Neuronal stem cell (in vitro differentiated cells): ENCODE measurements around the gene YWHAQ.

Experiments used
- DNase-seq: peaks from one replicate; pipeline ENCODE4 v3.0.0-alpha.2; 2013; ENCODE audit warnings: low spot score
- H2AFZ ChIP-seq: one replicate; pipeline ENCODE4 v1.6.1; 2013; ENCODE audit warnings: mild to moderate bottlenecking, low read length, inconsistent platforms
- H2AK5ac ChIP-seq: 2 replicates; pipeline ENCODE4 v1.6.1; 2013; ENCODE audit warnings: low read depth, mild to moderate bottlenecking, inconsistent platforms, low read length, moderate library complexity, mixed read lengths
- H2BK120ac ChIP-seq: 2 replicates; pipeline ENCODE4 v1.6.1; 2013; ENCODE audit warnings: low read depth, mild to moderate bottlenecking, inconsistent platforms, low read length, moderate library complexity, mixed read lengths
- H2BK12ac ChIP-seq: one replicate; pipeline ENCODE4 v1.6.1; 2013; ENCODE audit warnings: low read length, inconsistent platforms
- H2BK15ac ChIP-seq: 2 replicates; pipeline ENCODE4 v1.6.1; 2013; ENCODE audit warnings: mild to moderate bottlenecking, low read length, inconsistent platforms, mixed read lengths
- H2BK5ac ChIP-seq: one replicate; pipeline ENCODE4 v1.6.1; 2013; ENCODE audit warnings: inconsistent platforms, mild to moderate bottlenecking, low read length, moderate library complexity
- H3K14ac ChIP-seq: one replicate; pipeline ENCODE4 v1.6.1; 2013; ENCODE audit warnings: low read length, inconsistent platforms
- H3K18ac ChIP-seq: 2 replicates; pipeline ENCODE4 v1.6.1; 2013; ENCODE audit warnings: low read length, inconsistent platforms
- H3K23ac ChIP-seq: 2 replicates; pipeline ENCODE4 v1.6.1; 2013; ENCODE audit warnings: low read depth, mild to moderate bottlenecking, mixed read lengths, low read length, inconsistent platforms; ENCODE audit not compliant: poor library complexity
- H3K27ac ChIP-seq: replicated peaks from 3 replicates; pipeline ENCODE4 v1.5.1; 2013; ENCODE audit warnings: low read length, inconsistent platforms
- H3K27me3 ChIP-seq, 3 experiments: 2 replicates each; pipeline ENCODE4 v1.6.1; 2013; ENCODE audit warnings: low read length in 3 of 3, mild to moderate bottlenecking in 2 of 3, inconsistent platforms in 1 of 3, low read depth in 1 of 3, mixed read lengths in 1 of 3, moderate library complexity in 1 of 3; ENCODE audit not compliant: control insufficient read depth in 3 of 3, insufficient read depth in 3 of 3
- H3K36me3 ChIP-seq, 2 donors: replicated peaks in 1 of 2; 2 replicates each; pipeline ENCODE4 v1.6.1; 2013; ENCODE audit warnings: low read length in 2 of 2; ENCODE audit not compliant: control insufficient read depth in 2 of 2, insufficient read depth in 2 of 2
- H3K4ac ChIP-seq: 2 replicates; pipeline ENCODE4 v1.6.1; 2013; ENCODE audit warnings: inconsistent platforms, mild to moderate bottlenecking, low read length, moderate library complexity
- H3K4me1 ChIP-seq, 2 donors: 1 replicate in 1 of 2; 2 replicates in 1 of 2; pipeline ENCODE4 v1.6.1; 2013; ENCODE audit warnings: low read length in 2 of 2, low read depth in 1 of 2; ENCODE audit not compliant: control insufficient read depth in 2 of 2, insufficient read depth in 1 of 2
- H3K4me2 ChIP-seq: one replicate; pipeline ENCODE4 v1.6.1; 2013; ENCODE audit warnings: mild to moderate bottlenecking, low read length, inconsistent platforms; ENCODE audit not compliant: insufficient read depth, poor library complexity, severe bottlenecking
- H3K4me3 ChIP-seq, 2 donors: 2 replicates each; pipeline ENCODE4 v1.5.1; 2013; ENCODE audit warnings: low read length in 2 of 2, mild to moderate bottlenecking in 2 of 2, inconsistent platforms in 1 of 2, moderate library complexity in 1 of 2
- H3K79me1 ChIP-seq: one replicate; pipeline ENCODE4 v1.6.1; 2013; ENCODE audit warnings: low read depth, mild to moderate bottlenecking, inconsistent platforms, low read length, moderate library complexity
- H3K9ac ChIP-seq: one replicate; pipeline ENCODE4 v1.6.1; 2013; ENCODE audit warnings: mild to moderate bottlenecking, low read depth, low read length, inconsistent platforms; ENCODE audit not compliant: poor library complexity
- H3K9me3 ChIP-seq, 2 donors: replicated peaks in 1 of 2; 2 replicates each; pipeline versions ENCODE3 to v1.6.1; 2013; ENCODE audit warnings: low read length in 2 of 2, mild to moderate bottlenecking in 2 of 2, inconsistent platforms in 1 of 2, low read depth in 1 of 2, mixed read lengths in 1 of 2, moderate library complexity in 1 of 2; ENCODE audit not compliant: control insufficient read depth in 2 of 2, insufficient read depth in 1 of 2
- H4K8ac ChIP-seq: one replicate; pipeline ENCODE4 v1.6.1; 2013; ENCODE audit warnings: low read depth, mild to moderate bottlenecking, inconsistent platforms, low read length, moderate library complexity
- H4K91ac ChIP-seq: one replicate; pipeline ENCODE4 v1.6.1; 2013; ENCODE audit warnings: low read length, low read depth, mild to moderate bottlenecking, inconsistent platforms; ENCODE audit not compliant: poor library complexity
- WGBS, 2 donors: extraction: QIAGEN DNeasy Blood & Tissue Kit; methylation state at CpG; one replicate each; pipeline ENCODE4 v1.1.7; 2013; ENCODE audit warnings: missing lambda C conversion rate in 2 of 2, mixed read lengths in 1 of 2; ENCODE audit not compliant: insufficient read length in 2 of 2, insufficient replicate concordance in 1 of 2; ENCODE audit errors: extremely low coverage in 2 of 2; 5-methylcytosine and 5-hydroxymethylcytosine counted together

YWHAQ gene

DNA sequence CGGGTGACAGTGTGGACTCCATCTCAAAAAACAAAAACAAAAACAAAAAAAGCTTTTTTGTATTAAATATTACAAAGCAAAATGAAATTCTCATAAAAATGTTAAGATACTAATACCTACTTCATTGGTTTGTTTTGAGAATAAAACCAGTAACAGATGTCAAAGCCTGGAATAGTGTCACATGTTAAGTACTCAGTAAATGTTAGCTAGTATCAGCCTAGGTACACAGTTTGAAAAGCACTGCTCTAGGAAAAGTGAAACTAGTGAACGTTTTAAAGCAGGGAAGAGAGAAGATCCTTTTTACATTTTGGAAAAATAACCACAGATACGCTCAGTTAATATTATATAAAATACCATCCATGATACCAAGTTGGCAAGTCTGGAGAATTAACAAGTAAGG lies 38.1 kb downstream of the YWHAQ start:
- Histone ChIP-seq H3K23ac (no peak overlapping the region), H3K4me3 (no peak overlapping the region), H2BK120ac (no peak overlapping the region), H3K79me1 (peaks cover 4% of the 10 kb centered on the region), H3K4me2 (no peak overlapping the region), H2BK15ac (no peak overlapping the region), H4K8ac (no peak overlapping the region), H2BK5ac (no peak overlapping the region), H2AFZ (no peak overlapping the region), H3K18ac (no peak overlapping the region), H3K14ac (no peak overlapping the region), H3K9ac (no peak overlapping the region), H2BK12ac (no peak overlapping the region), H3K9me3 (no peaks in the 10 kb centered on the region), H4K91ac (no peak overlapping the region), H3K4ac (no peak overlapping the region), H3K36me3 (peaks cover 4 to 87% of the 10 kb centered on the region in 2 donors), H3K27ac (no peak overlapping the region), H2AK5ac (no peak overlapping the region), H3K27me3 (no peaks in the 10 kb centered on the region), H3K4me1 (peaks cover 3 to 6% of the 10 kb centered on the region in 2 donors)
- DNase-seq: no peak
- no CpG with 5 or more reads among the region's 3 CpGs for WGBS, 2 donors

DNA sequence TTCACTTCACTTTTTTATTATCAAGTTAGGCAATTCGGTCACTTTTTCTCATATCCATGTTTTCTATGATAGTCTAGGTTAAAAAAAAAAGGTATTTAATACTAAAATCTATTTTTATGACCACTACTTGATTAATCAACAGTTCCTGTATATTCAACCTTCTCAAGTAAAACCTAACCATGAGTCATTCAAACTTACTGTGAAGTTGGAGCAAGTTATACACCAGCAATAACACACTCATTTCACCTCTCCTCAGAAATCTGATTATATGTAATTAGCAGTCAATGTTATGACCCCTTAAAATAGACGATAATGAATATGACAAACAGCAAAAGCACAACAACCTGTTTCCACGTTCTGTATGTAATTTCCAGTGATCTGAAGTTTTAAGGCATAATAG lies 40.2 kb downstream of the YWHAQ start:
- Histone ChIP-seq H2BK5ac (no peak overlapping the region), H3K4me1 (peaks cover 3 to 5% of the 10 kb centered on the region in 2 donors), H3K9me3 (no peaks in the 10 kb centered on the region), H3K36me3 (peaks cover 7 to 94% of the 10 kb centered on the region in 2 donors), H3K79me1 (peaks cover 2% of the 10 kb centered on the region), H3K4me3 (no peak overlapping the region), H3K9ac (no peak overlapping the region), H3K4ac (no peak overlapping the region), H3K27ac (no peak overlapping the region), H2AFZ (no peak overlapping the region), H2AK5ac (no peak overlapping the region), H3K14ac (no peak overlapping the region), H2BK120ac (no peak overlapping the region), H4K8ac (no peak overlapping the region), H2BK12ac (no peak overlapping the region), H2BK15ac (no peak overlapping the region), H3K4me2 (no peak overlapping the region), H3K27me3 (no peaks in the 10 kb centered on the region), H3K18ac (no peak overlapping the region), H4K91ac (no peak overlapping the region), H3K23ac (no peak overlapping the region)
- WGBS, 2 donors: no CpG with 5 or more reads among the region's 3 CpGs
- no peak for DNase-seq

DNA sequence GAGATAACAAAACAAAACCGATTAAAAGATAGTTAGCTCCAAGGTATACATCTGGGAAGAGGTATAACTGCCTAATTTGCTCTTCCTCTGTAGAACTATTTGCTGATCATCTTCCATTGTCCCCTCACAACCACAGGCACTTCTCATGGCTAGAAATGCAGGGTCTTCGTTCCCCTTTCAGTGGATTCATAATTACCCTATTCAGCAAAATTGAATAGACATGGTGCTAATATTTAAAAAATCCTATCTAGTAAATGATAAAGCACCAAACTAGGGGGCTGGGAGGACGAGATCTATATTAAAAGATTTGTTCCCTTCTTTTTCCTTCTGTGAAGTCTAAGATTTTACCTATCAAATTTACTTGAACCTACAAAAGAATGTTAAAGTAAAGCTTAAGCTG lies 44.3 kb downstream of the YWHAQ start:
- Histone ChIP-seq H2BK5ac (no peak overlapping the region), H3K27ac (no peak overlapping the region), H2BK120ac (no peak overlapping the region), H4K8ac (no peak overlapping the region), H3K4me1 (no peaks in the 10 kb centered on the region), H3K79me1 (no peaks in the 10 kb centered on the region), H3K4me3 (no peak overlapping the region), H3K23ac (no peak overlapping the region), H3K4ac (no peak overlapping the region), H3K4me2 (no peak overlapping the region), H3K9ac (no peak overlapping the region), H3K27me3 (no peaks in the 10 kb centered on the region), H2AK5ac (no peak overlapping the region), H3K14ac (no peak overlapping the region), H4K91ac (no peak overlapping the region), H2AFZ (no peak overlapping the region), H3K36me3 (peaks cover 10 to 90% of the 10 kb centered on the region in 2 donors), H2BK12ac (no peak overlapping the region), H2BK15ac (no peak overlapping the region), H3K18ac (no peak overlapping the region), H3K9me3 (no peaks in the 10 kb centered on the region)
- DNase-seq: no peak
- no CpG with 5 or more reads among the region's 3 CpGs for WGBS, 2 donors

DNA sequence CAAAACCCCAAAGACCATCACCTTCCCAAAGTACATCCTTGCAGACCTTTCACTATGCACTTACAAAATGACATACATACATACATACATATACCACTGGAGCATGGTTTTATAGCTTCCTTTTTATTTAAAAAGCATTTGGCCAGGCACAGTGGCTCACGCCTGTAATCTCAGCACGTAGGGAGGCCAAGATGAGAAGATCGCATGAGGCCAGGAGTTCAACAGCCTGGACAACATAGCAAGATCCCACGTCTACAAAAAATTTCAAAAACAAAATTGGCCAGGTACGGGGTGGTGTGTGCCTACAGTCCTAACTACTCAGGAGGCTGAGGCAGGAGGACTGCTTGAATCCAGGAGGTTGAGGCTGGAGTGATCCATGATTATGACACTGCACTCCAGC lies 45.3 kb downstream of the YWHAQ start:
- H3K23ac ChIP-seq: no peak overlapping the region
- H3K9ac ChIP-seq: no peak overlapping the region
- no peak overlapping the region for H3K27ac ChIP-seq
- H2BK120ac ChIP-seq: no peak overlapping the region
- H3K79me1 ChIP-seq: no peaks in the 10 kb centered on the region
- H3K14ac ChIP-seq: no peak overlapping the region
- no CpG with 5 or more reads among the region's 5 CpGs for WGBS, 2 donors
- no peak overlapping the region for H2AFZ ChIP-seq
- H3K9me3 ChIP-seq: no peaks in the 10 kb centered on the region
- H3K4me1 ChIP-seq: no peaks in the 10 kb centered on the region
- no peak overlapping the region for H3K4ac ChIP-seq
- no peak overlapping the region for H3K18ac ChIP-seq
- no peak overlapping the region for H2BK5ac ChIP-seq
- no peaks in the 10 kb centered on the region for H3K27me3 ChIP-seq
- no peak overlapping the region for H2AK5ac ChIP-seq
- H4K8ac ChIP-seq: no peak overlapping the region
- H2BK15ac ChIP-seq: no peak overlapping the region
- DNase-seq: no peak
- no peak overlapping the region for H2BK12ac ChIP-seq
- H4K91ac ChIP-seq: no peak overlapping the region
- no peak overlapping the region for H3K4me2 ChIP-seq
- H3K36me3 ChIP-seq: peaks cover 10 to 89% of the 10 kb centered on the region in 2 donors
- no peak overlapping the region for H3K4me3 ChIP-seq
